Esophagus muscularis mucosa (tissue), 3 donors: ENCODE data around the gene C9orf57.

Experiments
- CTCF ChIP-seq, 3 experiments: fragments of 200-600 bp in 2 of 3; fragments of 450-650 bp in 1 of 3; sonication (generic) in 2 of 3; IDR thresholded peaks; one replicate each; pipeline ENCODE4 v1.5.1; 2017 to 2019; ENCODE audit warnings: antibody characterized with exemption in 3 of 3, mild to moderate bottlenecking in 2 of 3, moderate library complexity in 1 of 3
- POLR2A ChIP-seq: fragments of 450-650 bp; IDR thresholded peaks from one replicate; pipeline ENCODE4 v1.6.1; 2017; ENCODE audit warnings: antibody characterized with exemption, moderate library complexity, mild to moderate bottlenecking, low read depth

DNA sequence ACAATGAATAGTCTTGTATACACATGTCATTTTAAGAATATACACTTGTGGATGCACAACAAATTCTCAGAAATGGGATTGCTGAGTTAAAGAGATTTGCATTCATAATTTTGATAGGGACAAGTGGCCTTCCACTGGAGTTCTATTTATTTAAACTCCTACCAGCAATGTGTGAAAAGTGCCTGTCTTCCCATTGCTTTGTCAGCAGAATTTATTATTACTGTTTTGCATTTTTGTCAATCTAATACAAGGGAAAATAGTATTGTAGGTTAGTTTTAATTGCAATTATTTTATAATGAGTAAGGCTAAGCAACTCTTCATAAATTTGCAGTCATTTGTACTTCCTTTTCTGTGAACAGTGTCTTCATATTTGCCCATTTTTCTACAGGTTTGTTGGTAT is 55.0 kb downstream of the C9orf57 start:
- TF ChIP-seq CTCF (IDR thresholded peaks at IDR 0.05) = no peak
- no peak for TF ChIP-seq POLR2A
